Measurements from ENCODE around the gene SERPINA3.
"Not testable (repeated sequence)": the region's sequence is repeated elsewhere in the genome, so short reads cannot be mapped to it uniquely, and the experiment has no call there.

Gene SERPINA3

DNA sequence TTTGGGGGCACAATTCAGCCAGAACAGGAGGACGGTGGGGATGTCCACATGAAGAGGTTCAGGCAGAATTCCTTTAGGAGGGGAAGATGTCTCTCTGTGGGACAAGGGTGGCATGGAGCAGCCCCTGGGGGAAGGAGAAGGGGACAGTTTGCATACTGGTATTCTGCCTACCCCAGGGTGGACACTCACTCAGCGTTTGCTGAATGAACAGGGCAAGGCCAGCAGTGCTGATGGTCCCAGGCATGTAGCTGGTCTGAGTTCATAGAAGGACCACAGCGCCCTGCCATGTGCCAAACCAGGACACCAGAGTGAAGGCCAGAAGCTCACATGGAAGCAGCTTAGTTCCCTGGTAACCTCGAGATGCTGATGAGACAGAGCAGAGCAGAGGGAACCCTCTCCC lies 25.6 kb upstream of the SERPINA3 start:
- no peak for DNase-seq

- DNase-seq = no peak
Measured at GRCh38 chr14:94588311-94588710, 23.9 kb upstream of the SERPINA3 start.

- DNase-seq = no peak
Measured at GRCh38 chr14:94591073-94591472, 21.1 kb upstream of the SERPINA3 start.

DNA sequence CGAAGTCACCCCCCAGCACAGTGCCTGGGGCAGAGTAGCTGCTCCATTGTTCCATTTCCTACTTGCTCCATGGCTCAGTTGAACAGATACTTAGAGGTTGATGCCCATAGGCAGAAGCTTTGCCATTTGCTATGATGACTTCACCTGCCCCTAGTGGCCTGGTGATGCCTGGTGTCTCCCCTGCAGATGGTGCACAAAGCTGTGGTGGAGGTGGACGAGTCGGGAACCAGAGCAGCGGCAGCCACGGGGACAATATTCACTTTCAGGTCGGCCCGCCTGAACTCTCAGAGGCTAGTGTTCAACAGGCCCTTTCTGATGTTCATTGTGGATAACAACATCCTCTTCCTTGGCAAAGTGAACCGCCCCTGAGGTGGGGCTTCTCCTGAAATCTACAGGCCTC lies 20.3 kb upstream of the SERPINA3 start:
- DNase-seq = no peak

DNA sequence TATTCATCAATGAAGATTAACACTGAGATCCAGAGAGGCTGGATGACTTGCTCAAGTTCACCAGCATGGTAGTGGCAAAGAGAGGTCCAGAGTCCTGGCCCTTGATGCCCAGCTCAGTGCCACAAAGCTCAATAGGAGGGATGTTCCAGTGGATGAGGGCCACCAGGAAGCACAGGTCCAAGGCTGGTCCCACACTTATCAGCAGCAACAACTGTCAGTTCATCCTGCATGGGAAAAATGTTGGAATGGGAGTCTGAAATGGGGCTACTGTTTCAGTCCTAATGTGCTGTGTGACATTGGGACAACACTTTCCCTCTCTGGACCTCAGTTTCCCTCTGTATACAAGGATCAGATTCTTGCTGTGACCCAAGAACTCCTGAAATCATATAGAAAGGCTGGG lies 19.7 kb upstream of the SERPINA3 start:
- no peak for DNase-seq

DNA sequence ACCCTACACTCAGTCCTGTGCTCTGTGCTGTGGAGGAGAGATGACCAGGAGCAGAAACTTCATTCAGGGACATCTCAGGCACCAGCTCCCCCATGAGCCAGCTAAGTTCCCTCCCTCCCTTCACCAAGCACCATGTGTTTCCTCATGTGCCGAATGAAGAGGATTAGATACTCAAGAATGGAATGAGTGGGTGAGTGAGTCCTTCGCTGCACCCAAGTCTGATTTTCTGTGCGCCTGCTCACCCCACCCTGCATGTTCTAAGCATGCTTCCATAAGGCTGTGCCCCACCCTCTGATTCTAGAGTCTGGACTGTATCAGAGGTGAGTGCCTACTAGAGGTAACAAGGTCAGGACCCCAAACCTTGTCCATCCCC lies 18.8 kb upstream of the SERPINA3 start:
- no peak for DNase-seq

GRCh38 chr14:94593749-94594431 lies 18.3 kb upstream of the SERPINA3 start:
- no peak for DNase-seq

DNA sequence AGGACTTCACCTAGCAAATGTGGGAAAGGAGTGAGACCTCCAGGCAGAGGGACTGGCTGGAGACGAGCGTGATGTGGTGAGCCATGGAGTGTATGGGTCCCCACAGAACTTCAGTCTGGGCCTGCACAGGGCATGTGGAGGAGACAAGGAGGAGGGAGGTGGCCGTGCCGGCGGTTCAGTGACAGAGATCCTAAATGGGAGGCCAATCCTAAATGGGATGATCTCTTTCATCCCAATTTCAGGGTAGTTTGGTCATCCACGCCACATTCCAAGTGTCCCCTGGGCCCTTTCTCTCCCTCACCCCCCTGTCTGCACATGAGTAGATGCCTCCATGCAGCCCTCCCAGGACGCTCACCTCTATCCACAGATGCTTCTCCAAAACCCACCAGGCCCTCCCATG lies 17.8 kb upstream of the SERPINA3 start:
- no peak for DNase-seq

GRCh38 chr14:94595912-94596311 lies 16.3 kb upstream of the SERPINA3 start:
- no peak for DNase-seq

- DNase-seq = no peak
Measured at GRCh38 chr14:94596361-94596760, 15.8 kb upstream of the SERPINA3 start.

- DNase-seq = no peak
Measured at GRCh38 chr14:94597788-94598187, 14.4 kb upstream of the SERPINA3 start.

DNA sequence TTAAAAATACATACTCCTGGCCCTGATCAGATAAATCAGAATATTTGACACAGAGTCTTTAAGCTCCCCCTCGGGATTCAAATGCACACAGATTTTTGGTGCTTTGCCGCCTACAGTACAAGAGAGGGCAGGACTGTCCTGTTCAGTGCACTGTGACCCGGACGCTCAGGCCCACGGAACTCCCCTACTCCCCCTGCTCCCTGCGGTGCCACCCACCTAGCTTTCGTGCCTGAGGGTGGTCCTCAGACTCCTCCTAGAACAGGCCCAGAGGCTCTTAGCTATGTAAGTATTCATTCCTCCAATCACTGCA lies 13.7 kb upstream of the SERPINA3 start:
- no peak for DNase-seq

GRCh38 chr14:94598816-94599655 lies 13.2 kb upstream of the SERPINA3 start:
- no peak for DNase-seq

DNA sequence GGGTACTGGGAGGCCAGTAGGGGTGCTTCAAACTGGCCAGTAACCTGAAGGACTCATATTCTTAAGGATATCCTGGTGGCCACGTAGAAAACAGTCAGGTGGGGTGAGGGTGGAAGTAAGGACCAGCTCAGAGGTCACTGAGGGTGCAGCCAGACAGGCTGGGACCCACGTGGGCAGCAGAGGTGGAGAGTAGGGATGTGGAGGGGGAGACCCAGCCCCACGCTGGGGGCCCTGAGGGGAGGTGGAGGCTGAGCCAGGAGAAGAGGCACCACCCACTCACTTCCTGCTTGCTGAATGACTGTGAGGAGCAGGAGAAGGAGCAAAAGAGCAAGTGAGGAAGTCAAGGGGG lies 12.6 kb upstream of the SERPINA3 start:
- no peak for DNase-seq

DNA sequence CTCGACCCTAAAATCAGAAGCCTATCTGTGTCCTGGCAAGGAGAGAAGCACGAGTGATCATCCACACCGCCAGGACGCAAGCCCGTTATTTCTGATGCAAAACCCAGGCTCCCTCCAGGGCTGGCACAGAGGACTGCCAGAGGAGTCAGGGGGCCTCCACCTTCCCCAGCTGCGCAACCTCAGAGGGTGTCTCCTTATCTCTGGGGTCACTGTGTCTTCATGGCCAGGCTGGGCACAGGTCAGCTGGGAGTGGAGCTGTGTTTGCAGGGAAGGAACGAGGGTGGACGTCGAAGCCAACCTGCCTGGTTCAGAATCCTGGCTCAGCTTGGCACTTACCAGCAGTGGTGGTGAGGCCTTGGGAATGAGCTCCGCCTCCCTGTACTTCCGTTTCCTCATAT lies 12.0 kb upstream of the SERPINA3 start:
- no peak for DNase-seq

GRCh38 chr14:94601884-94602391 lies 10.3 kb upstream of the SERPINA3 start:
- no peak for DNase-seq

DNA sequence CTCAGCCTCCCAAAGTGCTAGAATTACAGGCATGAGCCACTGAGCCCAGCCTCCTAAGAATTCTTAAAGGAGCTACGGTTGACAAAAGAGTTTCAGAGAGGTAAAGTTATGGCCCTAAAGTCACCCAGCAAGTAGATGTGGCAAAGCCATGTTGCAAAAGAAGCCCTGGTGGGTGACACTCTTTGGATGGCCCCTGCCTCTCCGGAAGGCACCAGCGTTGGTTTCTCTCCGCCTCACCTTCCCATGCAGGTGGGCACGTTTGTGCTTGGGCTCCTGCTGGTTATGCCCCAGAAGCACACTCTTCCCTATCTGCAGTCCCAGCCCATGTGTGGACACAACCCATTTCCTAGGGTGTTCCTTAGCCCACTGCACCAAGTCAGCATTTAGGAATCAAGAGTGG lies 9.5 kb upstream of the SERPINA3 start:
- no peak for DNase-seq

- no peak for DNase-seq
Measured at GRCh38 chr14:94605361-94605760, 6.8 kb upstream of the SERPINA3 start.

DNA sequence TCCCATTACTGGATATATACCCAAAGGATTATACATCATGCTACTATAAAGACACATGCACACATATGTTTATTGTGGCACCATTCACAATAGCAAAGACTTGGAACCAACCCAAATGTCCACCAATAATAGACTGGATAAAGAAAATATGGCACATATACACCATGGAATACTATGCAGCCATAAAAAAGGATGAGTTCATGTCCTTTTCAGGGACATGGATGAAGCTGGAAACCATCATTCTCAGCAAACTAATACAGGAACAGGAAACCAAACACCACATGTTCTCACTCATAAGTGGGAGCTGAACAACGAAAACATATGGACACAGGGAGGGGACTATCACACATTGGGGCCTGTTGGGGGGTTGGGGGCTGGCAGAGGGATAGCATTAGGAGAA lies 3.2 kb upstream of the SERPINA3 start:
- DNase-seq = not testable (repeated sequence)

GRCh38 chr14:94611179-94611578 lies 1.0 kb upstream of the SERPINA3 start:
- DNase-seq = no peak

DNA sequence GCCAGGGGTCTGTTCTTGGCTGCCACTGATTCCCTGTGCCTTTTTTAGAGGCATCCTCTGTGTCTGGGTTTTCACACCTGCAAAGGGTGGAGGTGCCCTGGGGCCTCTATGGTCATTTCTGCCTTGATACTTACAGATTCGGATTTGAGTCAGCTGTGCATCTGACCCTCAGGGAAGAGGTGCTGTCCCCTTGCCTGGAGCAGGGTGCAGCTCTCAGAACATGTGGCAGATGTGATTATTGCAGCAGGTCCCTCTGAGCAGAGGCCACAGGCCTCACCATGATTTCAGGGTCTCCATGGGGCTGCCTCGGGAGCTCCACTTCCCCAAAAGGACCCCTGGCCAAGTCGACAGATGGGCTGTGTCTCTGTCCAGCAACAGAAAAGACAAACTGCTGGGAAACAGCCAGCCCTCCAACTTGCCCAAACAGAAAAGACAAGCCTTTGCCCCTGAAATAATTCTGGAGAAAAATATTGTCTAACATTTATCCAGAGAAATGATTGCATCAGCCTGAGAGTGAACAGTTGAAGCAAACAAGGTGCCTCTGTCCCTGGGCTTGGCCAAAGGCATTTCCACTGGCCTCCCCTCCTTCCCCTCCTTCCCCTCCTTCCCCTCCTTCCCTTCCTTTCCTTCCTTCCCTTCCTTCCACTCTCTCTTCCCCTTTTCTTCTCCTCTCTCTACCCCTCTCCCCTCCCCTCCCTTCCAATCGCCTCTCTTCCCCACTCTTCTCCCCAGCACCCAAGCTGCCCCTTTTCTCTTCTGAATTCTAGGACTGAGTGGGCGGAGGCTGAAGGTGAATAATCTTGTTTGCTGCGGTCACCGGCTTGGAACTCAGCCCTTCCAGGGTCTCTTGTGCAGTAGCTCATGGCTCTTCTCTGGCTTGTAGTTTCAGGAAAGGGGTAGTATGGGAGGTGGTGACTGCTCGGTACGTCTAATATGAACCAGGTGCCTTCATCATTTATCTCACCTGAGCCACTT lies 676 bp downstream of the SERPINA3 start:
- DNase-seq = no peak

DNA sequence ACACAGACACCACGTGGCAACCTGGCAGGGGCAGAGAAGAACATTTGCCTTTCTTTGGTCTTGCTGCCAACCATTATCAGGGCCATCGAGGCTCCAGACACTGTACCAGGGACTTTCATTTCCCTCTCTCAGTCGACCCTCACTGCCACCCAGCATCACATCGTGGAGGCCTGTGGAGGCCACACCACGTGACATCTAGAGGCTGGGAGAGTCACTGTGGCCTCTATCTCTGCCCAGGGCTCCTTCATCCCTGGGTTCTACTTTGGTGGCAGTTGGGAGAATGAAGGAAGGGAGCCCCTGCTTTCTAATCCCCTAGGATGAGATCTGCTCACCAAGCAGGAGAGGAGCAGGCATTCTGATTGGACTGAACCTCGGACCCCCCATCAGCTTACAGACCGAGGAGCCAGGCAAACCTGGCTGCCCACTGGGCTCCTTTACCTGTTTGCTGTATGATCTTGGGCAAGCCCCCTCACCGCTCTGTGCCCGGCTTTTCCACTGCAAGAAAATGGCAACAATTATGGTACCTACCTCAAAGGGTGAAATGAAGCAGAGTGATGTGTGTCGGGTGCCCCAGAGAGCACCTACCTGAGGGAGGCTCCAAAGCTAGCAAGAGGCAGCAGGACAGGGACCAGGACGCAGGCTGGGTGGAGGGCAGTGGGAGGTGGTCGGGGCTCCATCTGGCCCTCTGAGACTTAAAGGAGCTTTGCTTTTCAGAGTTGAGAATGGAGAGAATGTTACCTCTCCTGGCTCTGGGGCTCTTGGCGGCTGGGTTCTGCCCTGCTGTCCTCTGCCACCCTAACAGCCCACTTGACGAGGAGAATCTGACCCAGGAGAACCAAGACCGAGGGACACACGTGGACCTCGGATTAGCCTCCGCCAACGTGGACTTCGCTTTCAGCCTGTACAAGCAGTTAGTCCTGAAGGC lies 1.8 kb downstream of the SERPINA3 start:
- DNase-seq = no peak
